Measurements from ENCODE around the gene ARHGEF3. TPM values are rescaled to one million over a fixed set of nuclear protein-coding genes. Genes with fewer than 3 reads are reported as not detected.

ARHGEF3 gene
- polyA plus RNA-seq, 1 experiment, result 2.1 TPM

GRCh38 chr3:56825567-56826438 lies 24.1 kb upstream of the ARHGEF3 start:
- no peaks in the 10 kb centered on the region for H3K27me3 ChIP-seq (ENCODE audit: control insufficient read depth, insufficient read depth, low read length)
- no peak for DNase-seq (ENCODE audit: low read depth)
- TF ChIP-seq CTCF (IDR thresholded peaks at IDR 0.05; ENCODE audit: insufficient read depth, low read depth, low read length), result no peak
- H3K36me3 ChIP-seq (ENCODE audit: control insufficient read depth, insufficient read depth, low read length), result no peaks in the 10 kb centered on the region
- H3K4me3 ChIP-seq (ENCODE audit: low read depth, low read length), result no peak overlapping the region
- ChIA-PET CTCF (interaction anchor here (0.6 to 1.4 kb wide), 4 partner anchors 13 to 163 kb away, joined by 3 to 5 read pairs (median 4); no protein-coding TSS in a partner anchor), POLR2A (no interaction called here)

DNA sequence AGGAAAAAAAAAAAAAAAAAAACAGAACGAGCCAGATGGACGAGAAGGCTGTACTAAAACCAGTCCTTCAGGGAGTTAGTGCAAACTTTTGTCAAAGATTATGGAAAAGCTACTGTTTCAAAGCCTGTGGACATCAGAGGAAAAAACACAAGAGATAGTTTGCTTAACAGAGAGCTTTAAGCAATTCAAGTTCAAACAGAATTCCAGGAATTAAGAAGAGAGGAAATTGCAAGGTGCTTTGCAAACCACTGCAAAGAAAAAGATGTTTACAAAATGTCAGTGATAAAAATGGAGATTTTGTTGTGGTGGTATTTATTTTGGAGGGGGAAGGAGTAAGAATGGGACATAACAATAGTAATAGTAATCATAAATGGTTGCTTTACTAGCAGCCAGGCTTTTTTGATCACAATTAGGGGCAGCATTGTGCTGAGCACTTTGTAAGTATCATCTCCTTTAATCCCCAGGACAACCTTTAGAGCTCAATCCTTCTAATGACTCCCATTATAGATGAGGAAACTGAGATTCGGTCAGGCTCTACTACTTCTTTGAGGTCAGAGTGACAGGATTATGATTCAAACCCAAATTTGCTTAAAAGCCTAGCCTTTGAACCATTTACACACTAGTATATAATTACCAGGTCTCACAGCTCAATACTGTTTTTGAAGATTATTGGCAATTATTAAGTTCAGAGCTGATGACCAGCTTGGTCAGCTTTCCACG lies 22.4 kb upstream of the ARHGEF3 start:
- TF ChIP-seq CTCF (IDR thresholded peaks at IDR 0.05; ENCODE audit: insufficient read depth, low read depth, low read length), result no peak
- ChIA-PET POLR2A (no interaction called here), CTCF (interaction anchor here (1.2 kb wide), 1 partner anchor 111 kb away, joined by 4 read pairs; no protein-coding TSS in a partner anchor)
- Histone ChIP-seq H3K4me3 (ENCODE audit: low read depth, low read length) (no peak overlapping the region), H3K36me3 (ENCODE audit: control insufficient read depth, insufficient read depth, low read length) (no peaks in the 10 kb centered on the region), H3K27me3 (ENCODE audit: control insufficient read depth, insufficient read depth, low read length) (no peaks in the 10 kb centered on the region)
- no peak for DNase-seq (ENCODE audit: low read depth)

GRCh38 chr3:56823421-56823926 lies 21.7 kb upstream of the ARHGEF3 start:
- Histone ChIP-seq H3K4me3 (ENCODE audit: low read depth, low read length) (no peak overlapping the region), H3K36me3 (ENCODE audit: control insufficient read depth, insufficient read depth, low read length) (no peaks in the 10 kb centered on the region), H3K27me3 (ENCODE audit: control insufficient read depth, insufficient read depth, low read length) (no peaks in the 10 kb centered on the region)
- ChIA-PET POLR2A (no interaction called here), CTCF (interaction anchor here (0.6 to 1.4 kb wide), 3 partner anchors 14 to 605 kb away, joined by 3 to 4 read pairs (median 3); no protein-coding TSS in a partner anchor)
- no peak for DNase-seq (ENCODE audit: low read depth)
- no peak for TF ChIP-seq CTCF (IDR thresholded peaks at IDR 0.05; ENCODE audit: insufficient read depth, low read depth, low read length)

GRCh38 chr3:56822501-56822900 lies 20.8 kb upstream of the ARHGEF3 start:
- Histone ChIP-seq H3K4me3 (ENCODE audit: low read depth, low read length) (no peak overlapping the region), H3K36me3 (ENCODE audit: control insufficient read depth, insufficient read depth, low read length) (no peaks in the 10 kb centered on the region), H3K27me3 (ENCODE audit: control insufficient read depth, insufficient read depth, low read length) (no peaks in the 10 kb centered on the region)
- no peak for DNase-seq (ENCODE audit: low read depth)
- no peak for TF ChIP-seq CTCF (IDR thresholded peaks at IDR 0.05; ENCODE audit: insufficient read depth, low read depth, low read length)
- ChIA-PET POLR2A (no interaction called here), CTCF (interaction anchor here (1.4 kb wide), 1 partner anchor 15 kb away, joined by 3 read pairs; no protein-coding TSS in a partner anchor)
